Body of pancreas (tissue), 4 donors: Measurements from ENCODE around the gene MCTP1. TPM values are rescaled to one million over a fixed set of nuclear protein-coding genes. Genes with fewer than 3 reads are reported as not detected.

Source experiments
- ATAC-seq: fragments of 150-250 bp; one replicate; pipeline ENCODE4 v1.9.1; 2016
- DNase-seq, 4 donors: peaks; one replicate each; pipeline ENCODE4 v3.0.0-alpha.2; 2019
- H3K27ac ChIP-seq, 4 donors: fragments of 200-600 bp; sonication (generic); 1 replicate in 3 of 4; 2 replicates in 1 of 4; pipeline versions ENCODE4 v1.5.1 to v1.6.1; 2016 to 2019; ENCODE audit warnings: mild to moderate bottlenecking in 1 of 4, mixed read lengths in 1 of 4, moderate library complexity in 1 of 4
- H3K27me3 ChIP-seq, 2 donors: fragments of 200-600 bp; sonication (generic); one replicate each; pipeline ENCODE4 v1.6.0; 2016; ENCODE audit warnings: mild to moderate bottlenecking in 1 of 2
- H3K36me3 ChIP-seq, 2 donors: fragments of 200-600 bp; sonication (generic); replicated peaks in 1 of 2; 2 replicates each; pipeline ENCODE4 v1.5.1; 2016; ENCODE audit warnings: low read depth in 2 of 2; ENCODE audit not compliant: insufficient read depth in 1 of 2
- H3K4me1 ChIP-seq: fragments of 200-600 bp; sonication (generic); one replicate; pipeline ENCODE4 v1.6.0; 2016
- H3K4me3 ChIP-seq, 2 donors: fragments of 200-600 bp; sonication (generic); 1 replicate in 1 of 2; 2 replicates in 1 of 2; pipeline ENCODE4 v1.5.1; 2016 to 2019
- H3K9me3 ChIP-seq, 3 donors: fragments of 200-600 bp; sonication (generic); 1 replicate in 2 of 3; 2 replicates in 1 of 3; pipeline ENCODE4 v1.5.1; 2016
- CTCF ChIP-seq, 7 experiments: fragments of 450-650 bp in 4 of 7; fragments of 200-600 bp in 3 of 7; sonication (generic) in 3 of 7; IDR thresholded peaks; one replicate each; pipeline ENCODE4 v1.5.1; 2016 to 2019; ENCODE audit warnings: antibody characterized with exemption in 7 of 7
- POLR2A ChIP-seq, 3 donors: fragments of 450-650 bp; IDR thresholded peaks; one replicate each; pipeline ENCODE4 v1.6.1; 2016; ENCODE audit warnings: antibody characterized with exemption in 3 of 3, mild to moderate bottlenecking in 2 of 3
- WGBS, 2 donors: methylation state at CpG; one replicate each; pipeline ENCODE4 v1.1.5; 2017; 5-methylcytosine and 5-hydroxymethylcytosine counted together
- intact Hi-C: fragments of 100-400 bp; cut with DNase I; formaldehyde crosslinking; loops from one replicate; pipeline ENCODE4 v1.15.1; 2023
- total RNA-seq, 2 donors: library from RNA; depleted of rRNA; stranded (reverse); fragments of >200 nt; gene quantifications; one replicate each; pipeline ENCODE4 v1.1.0, GENCODE V29; 2016

The MCTP1 gene
- total RNA-seq, 2 donors from 2014 or later: 3.6 to 8.8 TPM

DNA sequence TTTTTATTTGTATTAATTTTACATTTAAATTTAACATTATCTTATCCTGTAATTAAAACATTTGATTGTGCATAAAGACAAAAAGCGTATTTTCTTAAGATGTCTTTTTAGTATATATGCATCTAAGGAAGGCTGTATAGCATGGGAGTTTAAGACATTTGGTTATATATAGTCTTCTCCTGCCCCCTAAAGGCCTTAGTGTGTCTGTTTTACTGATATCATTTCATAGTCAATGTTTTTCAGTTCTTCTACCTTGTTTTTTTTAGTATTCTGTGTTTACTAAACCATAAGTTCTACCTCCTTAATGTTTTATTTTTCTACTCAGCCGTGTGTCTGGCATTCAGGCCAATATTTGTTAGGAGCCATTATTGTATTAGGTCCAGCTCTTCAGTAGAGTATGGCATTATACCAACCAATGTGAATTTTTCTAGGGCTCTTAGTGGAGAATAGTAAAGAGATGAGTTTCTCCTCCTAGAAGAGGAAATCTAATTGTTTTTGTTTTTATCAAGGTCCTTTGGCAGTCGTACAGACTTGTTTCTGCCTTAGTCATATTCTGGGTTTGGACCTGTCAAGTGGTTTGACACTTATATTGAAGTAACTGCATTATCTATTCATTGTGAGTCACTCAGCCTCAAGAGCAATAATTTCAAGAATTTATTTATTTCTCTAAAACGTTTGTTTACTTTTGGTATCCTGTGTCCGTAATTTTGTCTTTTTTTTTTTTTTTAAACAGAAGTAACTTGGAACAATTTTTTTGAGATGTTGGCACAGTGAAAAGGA, 591.7 kb downstream of the MCTP1 start:
- no peak for TF ChIP-seq POLR2A (IDR thresholded peaks at IDR 0.05)
- peak in 5 of 7 experiments; percentile 18 to 48 (median 44) for TF ChIP-seq CTCF (IDR thresholded peaks at IDR 0.05)
- intact Hi-C loops: no loop called here
- no peak for DNase-seq
- H3K27ac ChIP-seq: no peak overlapping the region
- no peaks in the 10 kb centered on the region for H3K4me1 ChIP-seq
- no peaks in the 10 kb centered on the region for H3K9me3 ChIP-seq
- H3K36me3 ChIP-seq: peaks cover 0 to 1% of the 10 kb centered on the region in 2 donors
- ATAC-seq: no peak
- 34 to 49% methylated on average over 5 of the region's 5 CpGs for WGBS, 2 donors
- H3K4me3 ChIP-seq: no peak overlapping the region
- H3K27me3 ChIP-seq: no peaks in the 10 kb centered on the region

DNA sequence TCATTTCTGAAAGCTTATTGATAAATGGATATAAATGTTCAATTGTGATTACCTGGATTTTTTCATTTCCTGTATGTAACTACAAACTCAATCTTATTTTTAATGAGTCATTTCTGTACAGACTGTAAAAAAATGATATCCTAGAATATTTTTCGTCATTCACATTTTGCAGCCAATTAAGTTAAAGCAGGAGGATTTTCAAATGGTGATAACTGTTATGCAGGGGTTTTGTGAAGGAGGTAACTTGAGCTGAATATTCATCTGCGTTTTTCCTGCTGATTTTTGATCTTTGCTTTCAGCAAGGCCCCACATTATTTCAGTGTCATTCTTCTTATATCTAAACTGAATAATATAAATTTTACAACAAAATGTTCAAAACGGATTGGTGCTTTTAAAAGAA, 592.3 kb downstream of the MCTP1 start:
- Histone ChIP-seq H3K27ac (no peak overlapping the region), H3K9me3 (no peaks in the 10 kb centered on the region), H3K4me1 (no peaks in the 10 kb centered on the region), H3K27me3 (no peaks in the 10 kb centered on the region), H3K36me3 (peaks cover 0 to 1% of the 10 kb centered on the region in 2 donors), H3K4me3 (no peak overlapping the region)
- no peak for TF ChIP-seq POLR2A (IDR thresholded peaks at IDR 0.05)
- TF ChIP-seq CTCF (IDR thresholded peaks at IDR 0.05): no peak
- intact Hi-C loops: no loop called here
- WGBS, 2 donors: 81% methylated on average over 3 of the region's 3 CpGs
- no peak for ATAC-seq
- DNase-seq: no peak

- TF ChIP-seq CTCF (IDR thresholded peaks at IDR 0.05): no peak
- TF ChIP-seq POLR2A (IDR thresholded peaks at IDR 0.05): no peak
- H3K9me3 ChIP-seq: no peaks in the 10 kb centered on the region
- peaks cover 0 to 1% of the 10 kb centered on the region in 2 donors for H3K36me3 ChIP-seq
- H3K4me3 ChIP-seq: no peak overlapping the region
- ATAC-seq (no peak), DNase-seq (peak in 2 of 4 donors; percentile 8 to 10)
- no peaks in the 10 kb centered on the region for H3K27me3 ChIP-seq
- 41 to 52% methylated on average over 4 of the region's 4 CpGs for WGBS, 2 donors
- intact Hi-C loops: no loop called here
- no peaks in the 10 kb centered on the region for H3K4me1 ChIP-seq
- no peak overlapping the region for H3K27ac ChIP-seq
Measured at GRCh38 chr5:94691949-94692348, 592.9 kb downstream of the MCTP1 start.

DNA sequence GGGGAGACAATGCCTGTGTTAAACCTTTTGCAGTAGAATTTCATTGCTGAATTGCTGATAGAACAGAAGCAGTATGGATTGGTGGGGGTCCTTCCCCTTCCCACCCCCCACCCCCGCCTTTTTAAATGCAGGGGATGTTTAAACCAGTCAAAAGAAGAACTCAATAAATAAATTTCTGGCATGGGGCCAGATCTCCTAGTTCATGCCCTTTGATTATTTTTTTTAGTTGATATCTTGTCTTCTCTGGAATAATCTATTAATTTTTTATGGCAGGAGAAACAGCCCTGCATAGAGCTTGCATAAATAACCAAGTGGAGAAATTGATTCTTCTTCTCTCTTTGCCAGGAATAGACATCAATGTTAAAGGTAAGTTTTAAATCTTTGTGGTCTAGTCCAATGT, 593.6 kb downstream of the MCTP1 start:
- Histone ChIP-seq H3K9me3 (no peaks in the 10 kb centered on the region), H3K36me3 (peaks cover 0 to 1% of the 10 kb centered on the region in 2 donors), H3K27ac (no peak overlapping the region), H3K4me3 (no peak overlapping the region), H3K4me1 (no peaks in the 10 kb centered on the region), H3K27me3 (no peaks in the 10 kb centered on the region)
- TF ChIP-seq POLR2A (IDR thresholded peaks at IDR 0.05) (no peak), CTCF (IDR thresholded peaks at IDR 0.05) (no peak)
- ATAC-seq (no peak), DNase-seq (no peak)
- intact Hi-C loops: no loop called here
- 82 to 84% methylated on average over 1 of the region's 1 CpG for WGBS, 2 donors

GRCh38 chr5:94690778-94691177, 594.1 kb downstream of the MCTP1 start:
- Histone ChIP-seq H3K9me3 (no peaks in the 10 kb centered on the region), H3K36me3 (peaks cover 0 to 1% of the 10 kb centered on the region in 2 donors), H3K4me1 (no peaks in the 10 kb centered on the region), H3K4me3 (no peak overlapping the region), H3K27ac (no peak overlapping the region), H3K27me3 (no peaks in the 10 kb centered on the region)
- ATAC-seq (no peak), DNase-seq (no peak)
- TF ChIP-seq POLR2A (IDR thresholded peaks at IDR 0.05) (no peak), CTCF (IDR thresholded peaks at IDR 0.05) (no peak)
- intact Hi-C loops: no loop called here
- 63 to 71% methylated on average over 2 of the region's 2 CpGs for WGBS, 2 donors
